ENCODE results near the gene TMC1.

Gene TMC1

GRCh38 chr9:72635197-72635596 lies 113.8 kb downstream of the TMC1 start:
- no peak overlapping the region for H3K4me3 ChIP-seq
- no peak for TF ChIP-seq CTCF (IDR thresholded peaks at IDR 0.05)
- DNase-seq (ENCODE audit: low spot score), result no peak
- H3K27ac ChIP-seq, result no peak overlapping the region

- H3K27ac ChIP-seq, result no peak overlapping the region
- TF ChIP-seq CTCF (IDR thresholded peaks at IDR 0.05), result no peak
- H3K4me3 ChIP-seq, result no peak overlapping the region
- no peak for DNase-seq (ENCODE audit: low spot score)
These were observed 115.2 kb downstream of the TMC1 start for GRCh38 chr9:72636621-72637020.

GRCh38 chr9:72643651-72644050 lies 122.2 kb downstream of the TMC1 start:
- no peak for DNase-seq (ENCODE audit: low spot score)
- no peak for TF ChIP-seq CTCF (IDR thresholded peaks at IDR 0.05)
- no peak overlapping the region for H3K27ac ChIP-seq
- no peak overlapping the region for H3K4me3 ChIP-seq

- no peak overlapping the region for H3K4me3 ChIP-seq
- H3K27ac ChIP-seq, result no peak overlapping the region
- TF ChIP-seq CTCF (IDR thresholded peaks at IDR 0.05), result no peak
- no peak for DNase-seq (ENCODE audit: low spot score)
These were observed 124.7 kb downstream of the TMC1 start for GRCh38 chr9:72646061-72646460.

- no peak overlapping the region for H3K4me3 ChIP-seq
- TF ChIP-seq CTCF (IDR thresholded peaks at IDR 0.05), result no peak
- no peak for DNase-seq (ENCODE audit: low spot score)
- no peak overlapping the region for H3K27ac ChIP-seq
These were observed 127.1 kb downstream of the TMC1 start for GRCh38 chr9:72648324-72649126.

GRCh38 chr9:72649127-72649442 lies 127.7 kb downstream of the TMC1 start:
- TF ChIP-seq CTCF (IDR thresholded peaks at IDR 0.05), result no peak
- Histone ChIP-seq H3K27ac (no peak overlapping the region), H3K4me3 (no peak overlapping the region)
- no peak for DNase-seq (ENCODE audit: low spot score)

- Histone ChIP-seq H3K4me3 (no peak overlapping the region), H3K27ac (no peak overlapping the region)
- DNase-seq (ENCODE audit: low spot score), result no peak
- TF ChIP-seq CTCF (IDR thresholded peaks at IDR 0.05), result no peak
These were observed 128.8 kb downstream of the TMC1 start for GRCh38 chr9:72650206-72650605.
